NCI-H524 treated with DMSO at 0.1 percent for 48 hours (cell line): Measurements from ENCODE around the gene SMAP2.

ENCODE experiments used
- DNase-seq: peaks from one replicate; lab custom pipeline; 2025; lab: John Stamatoyannopoulos, UW

Gene SMAP2

DNA sequence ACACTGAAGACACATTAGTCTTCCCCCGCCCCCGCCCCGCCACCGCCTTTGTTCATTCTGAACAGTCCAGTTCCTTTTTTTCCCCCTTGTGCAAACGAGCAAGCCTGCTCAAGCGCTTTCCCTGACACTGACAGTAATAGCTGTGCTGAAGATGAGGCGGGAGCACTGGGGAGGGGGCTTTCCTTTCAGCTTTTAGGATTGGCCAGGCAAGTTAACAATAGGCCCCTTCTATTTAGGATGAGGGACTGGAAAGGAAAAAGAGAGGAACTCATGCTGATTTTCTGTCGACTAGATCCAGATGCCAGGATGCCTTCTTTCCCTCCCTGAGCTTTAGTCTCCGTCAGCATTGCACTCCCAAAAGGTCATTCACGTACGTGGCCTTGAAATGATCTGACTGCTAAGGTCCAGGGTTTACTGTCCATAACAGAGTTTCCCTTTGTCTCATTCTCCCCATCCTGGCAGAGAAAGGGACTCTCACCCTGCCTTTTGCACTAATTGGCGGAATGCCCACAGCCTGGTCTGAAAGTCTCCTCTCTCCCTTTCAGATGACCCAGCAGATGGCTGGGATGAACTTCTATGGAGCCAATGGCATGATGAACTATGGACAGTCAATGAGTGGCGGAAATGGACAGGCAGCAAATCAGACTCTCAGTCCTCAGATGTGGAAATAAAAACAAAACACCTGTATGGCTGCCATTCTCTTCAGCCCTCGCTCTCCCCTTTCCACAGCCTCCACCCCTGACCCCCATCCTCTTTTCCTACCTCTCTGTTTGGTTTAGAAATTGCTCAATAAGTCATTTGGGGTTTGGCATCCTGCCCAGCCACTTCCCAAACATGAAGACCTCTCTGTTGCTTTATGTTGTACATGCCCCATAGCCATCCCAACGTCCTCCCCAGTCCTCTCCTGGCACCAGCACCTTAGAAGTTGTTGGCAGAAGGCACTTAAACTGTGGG, 48.2 kb downstream of the SMAP2 start:
- DNase-seq = no peak

DNA sequence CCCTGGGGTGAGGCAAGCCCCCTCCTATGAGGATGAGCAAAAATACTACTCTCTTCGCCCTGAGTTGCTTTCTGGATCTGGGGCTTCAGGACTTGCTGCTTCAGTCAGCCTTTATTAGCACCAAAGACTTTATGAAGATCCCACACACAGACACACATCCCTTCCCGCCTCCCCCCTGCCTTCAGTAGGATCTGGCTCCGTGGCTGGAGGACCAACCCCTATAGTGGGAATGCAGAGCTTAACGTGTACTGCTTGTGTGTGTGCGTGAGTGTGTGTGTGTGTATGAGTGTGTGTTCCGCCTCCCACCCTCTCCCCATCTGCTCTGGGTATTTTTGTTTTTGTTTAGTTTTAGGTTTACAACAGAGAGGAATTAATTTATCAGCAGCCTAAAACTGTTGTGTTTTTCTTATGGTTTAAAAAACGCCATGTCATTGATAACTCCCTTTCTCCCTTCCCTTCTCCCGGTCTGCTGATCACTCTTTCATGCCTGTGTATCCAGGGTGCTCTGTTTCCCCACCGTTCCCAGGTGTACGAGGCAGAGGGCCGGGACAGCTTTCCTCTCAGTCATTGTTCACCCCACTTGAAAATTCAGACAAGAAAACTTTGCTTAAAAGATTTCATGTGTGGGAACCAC, 49.2 kb downstream of the SMAP2 start:
- DNase-seq = no peak

DNA sequence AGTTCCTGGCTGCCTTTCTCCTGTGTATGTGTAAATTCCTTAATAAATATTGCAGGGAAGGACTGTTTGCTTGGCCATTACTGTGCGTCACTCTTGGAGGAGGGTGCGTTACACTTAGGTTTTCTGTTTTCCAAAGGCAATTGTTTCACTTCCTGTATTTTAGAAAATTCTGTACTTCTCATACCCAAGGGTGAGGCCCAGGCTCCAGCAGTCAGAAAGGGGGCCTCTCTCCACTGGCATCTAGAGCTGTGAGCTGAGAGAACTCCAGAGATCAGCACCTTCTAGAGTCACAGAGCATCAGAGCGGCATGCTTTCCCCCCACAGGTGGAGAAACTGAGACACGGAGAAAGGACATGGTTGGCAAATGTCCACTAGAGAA, 49.7 kb downstream of the SMAP2 start:
- DNase-seq = no peak

DNA sequence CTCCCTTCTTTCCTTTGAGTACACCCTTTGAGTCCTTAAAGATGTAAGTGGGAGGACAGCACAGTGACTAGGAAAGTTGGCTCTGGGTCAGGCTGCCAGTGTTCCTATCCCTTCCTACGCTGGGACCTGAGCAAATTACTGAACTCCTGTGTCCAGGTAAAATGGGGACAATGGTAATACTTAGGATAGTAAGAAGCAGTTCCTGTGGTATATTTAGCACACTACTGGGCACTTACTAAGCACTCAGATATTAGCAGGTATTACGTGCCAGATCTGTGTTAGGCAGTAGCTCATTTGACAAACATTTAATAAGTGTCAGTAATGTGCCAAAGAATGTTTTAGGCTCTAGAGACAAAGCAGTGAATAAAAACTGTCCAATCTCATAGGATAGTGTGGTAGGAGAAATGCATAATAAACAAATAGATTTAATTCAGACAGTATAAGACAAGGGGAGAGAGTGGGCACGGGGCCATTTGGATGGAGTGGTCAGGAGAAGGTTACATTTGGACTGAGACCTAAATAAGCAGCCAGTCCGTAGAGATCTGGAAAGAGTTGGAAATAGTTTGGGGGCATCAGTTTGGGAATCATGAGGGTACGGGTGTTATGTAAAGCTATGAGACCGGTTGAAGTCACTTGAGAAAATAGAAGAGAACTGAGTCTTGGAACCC, 50.6 kb downstream of the SMAP2 start:
- no peak for DNase-seq

DNA sequence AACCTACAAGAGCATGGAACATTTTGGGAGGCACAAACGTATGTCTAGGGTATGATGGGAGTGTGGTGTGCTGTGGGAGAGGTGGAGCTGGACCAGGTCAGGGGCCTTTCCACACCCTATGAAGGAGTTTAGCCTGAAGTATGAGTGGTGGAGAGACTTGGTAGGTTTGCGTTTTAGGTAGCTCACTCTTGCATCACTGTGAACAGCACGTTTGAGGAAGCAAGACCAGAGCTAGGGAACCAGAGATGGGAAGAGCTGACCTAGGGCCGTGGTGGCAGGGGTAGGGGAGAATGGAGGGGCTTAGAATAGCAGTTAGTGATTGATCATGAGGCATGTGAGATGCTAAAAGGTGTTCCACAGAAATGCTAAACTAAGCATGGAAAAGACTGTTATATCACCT, 51.7 kb downstream of the SMAP2 start:
- no peak for DNase-seq

DNA sequence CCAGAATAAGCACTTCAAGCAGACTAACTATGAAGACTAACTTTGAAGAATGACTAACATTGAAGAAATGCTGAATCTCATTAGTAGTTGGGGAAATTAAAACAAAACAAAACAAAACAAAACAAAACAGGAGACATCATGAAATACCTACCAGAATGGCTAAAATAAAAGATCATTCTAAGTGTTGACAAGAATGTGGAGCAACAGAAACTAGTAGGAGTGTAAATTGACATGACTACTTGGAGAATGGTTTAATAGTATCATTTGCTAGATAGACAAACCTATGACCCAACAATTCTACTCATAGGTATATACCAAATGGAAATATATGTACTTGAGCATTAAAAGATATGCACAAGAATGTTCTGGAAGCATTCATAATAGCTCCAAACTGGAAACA, 57.9 kb downstream of the SMAP2 start:
- DNase-seq = no peak

DNA sequence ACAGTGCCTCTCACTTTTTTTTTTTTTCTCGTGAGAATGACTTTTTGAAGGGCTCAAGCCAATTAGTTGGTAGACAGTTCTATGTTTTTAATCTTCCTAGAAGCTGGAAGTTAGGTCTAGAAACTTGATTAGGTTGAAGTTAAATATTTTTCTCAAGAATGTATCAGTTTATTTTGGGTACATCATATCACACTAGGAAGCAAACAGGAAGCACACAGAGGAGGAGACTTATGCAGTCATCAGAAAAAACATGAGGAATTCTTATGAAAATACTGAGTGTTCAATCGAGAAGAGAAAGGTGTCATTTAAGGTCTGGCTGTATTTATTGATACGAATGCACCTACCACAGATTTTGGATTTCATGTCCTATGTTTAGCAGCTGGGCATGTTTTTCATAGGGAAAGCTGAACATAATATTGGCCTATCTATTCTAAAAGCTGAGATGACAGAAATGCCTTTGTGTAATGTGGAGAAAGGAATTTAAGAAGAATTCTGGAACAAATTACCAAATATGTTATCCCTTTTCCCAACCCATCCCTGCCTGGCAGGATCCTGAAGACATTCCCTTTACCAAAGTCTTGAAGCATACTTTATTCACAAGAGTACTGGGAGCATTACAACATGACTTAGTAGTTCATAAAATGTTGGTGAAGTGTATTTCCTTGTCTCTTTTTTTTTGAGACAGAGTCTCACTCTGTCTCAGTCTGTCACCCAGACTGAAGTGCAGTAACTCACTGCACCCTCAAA, 59.3 kb downstream of the SMAP2 start:
- no peak for DNase-seq

DNA sequence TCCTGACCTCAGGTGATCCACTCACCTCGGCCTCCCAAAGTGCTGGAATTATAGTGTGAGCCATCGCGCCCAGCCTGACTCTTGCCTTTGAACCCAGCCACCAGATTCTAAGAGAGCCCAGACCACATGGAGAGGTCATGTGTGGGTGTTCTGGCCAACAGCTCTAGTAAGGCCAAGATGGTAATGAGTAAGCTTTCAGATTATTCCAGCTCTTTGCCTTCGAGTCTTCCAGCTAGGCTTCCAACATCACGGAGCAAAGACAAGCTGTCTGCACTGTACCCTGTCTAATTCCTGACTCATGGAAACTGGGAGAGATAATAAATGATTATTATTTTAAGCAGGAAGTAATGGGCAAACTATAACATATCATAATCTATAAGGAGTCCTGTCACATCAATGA, 61.9 kb downstream of the SMAP2 start:
- DNase-seq = no peak

DNA sequence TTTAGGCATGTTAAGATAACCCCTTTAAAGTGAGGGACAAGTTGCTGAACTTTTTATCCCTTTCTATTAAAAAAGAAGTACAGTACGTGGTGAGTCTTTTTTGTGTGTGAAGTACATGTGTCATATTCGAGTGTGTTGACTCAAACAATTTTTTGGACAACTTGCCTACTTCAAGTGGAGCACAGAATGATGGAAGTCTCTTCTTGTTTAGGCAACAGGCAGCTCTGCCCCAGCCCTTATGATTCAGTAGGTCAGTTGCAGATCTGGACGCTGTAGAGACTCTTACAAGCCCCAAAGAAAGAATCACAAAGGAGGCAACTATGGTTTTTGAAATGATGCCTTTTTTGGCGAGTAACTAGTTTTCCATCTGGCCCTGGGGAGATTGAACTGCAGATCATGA, 62.3 kb downstream of the SMAP2 start:
- no peak for DNase-seq

DNA sequence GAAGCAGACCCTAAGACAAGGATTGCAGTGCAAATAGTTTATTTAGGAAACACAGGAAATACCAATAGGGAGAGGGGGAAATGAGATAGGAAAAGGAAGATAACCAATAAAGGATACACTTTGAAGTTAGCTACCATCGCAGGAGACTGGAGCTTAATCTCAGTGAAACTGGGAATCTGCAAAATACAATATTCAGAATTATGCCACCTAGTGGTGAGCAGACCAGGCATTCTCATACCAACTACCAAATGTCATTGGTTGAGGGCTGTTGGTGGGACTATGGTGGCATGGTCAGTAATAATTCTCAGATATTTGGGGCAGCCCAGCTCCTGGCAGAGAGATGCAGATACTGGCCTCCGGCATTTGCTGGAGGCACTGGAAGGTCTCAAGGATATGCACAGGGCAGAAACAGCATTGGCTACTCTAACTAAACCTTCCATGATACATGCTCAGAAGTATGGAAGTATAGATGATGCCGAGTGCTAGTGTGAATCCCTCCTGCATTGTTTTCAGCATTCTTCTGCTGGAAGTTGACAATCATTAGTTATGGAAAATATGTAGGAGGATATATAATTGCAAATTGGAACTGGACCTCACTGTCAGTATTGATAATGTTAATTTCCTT, 65.0 kb downstream of the SMAP2 start:
- no peak for DNase-seq

DNA sequence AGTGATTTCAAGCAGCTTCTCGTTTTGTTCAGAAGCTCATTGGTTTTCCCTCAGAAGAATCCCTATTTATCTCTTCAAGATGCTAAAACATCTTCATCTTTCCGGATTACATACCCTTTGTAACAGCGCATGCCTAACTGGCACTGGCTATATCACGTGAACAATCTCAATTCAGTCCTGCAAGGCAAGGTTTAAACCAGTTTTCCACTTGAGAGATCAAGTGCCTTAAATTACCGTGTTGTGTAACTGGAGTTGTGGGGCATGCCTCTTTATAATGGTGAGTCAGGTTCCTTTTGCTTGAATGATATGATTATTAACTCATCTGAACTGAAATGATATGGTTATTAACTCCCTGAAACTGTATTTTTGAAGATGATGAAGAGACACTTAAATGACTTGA, 65.7 kb downstream of the SMAP2 start:
- no peak for DNase-seq

DNA sequence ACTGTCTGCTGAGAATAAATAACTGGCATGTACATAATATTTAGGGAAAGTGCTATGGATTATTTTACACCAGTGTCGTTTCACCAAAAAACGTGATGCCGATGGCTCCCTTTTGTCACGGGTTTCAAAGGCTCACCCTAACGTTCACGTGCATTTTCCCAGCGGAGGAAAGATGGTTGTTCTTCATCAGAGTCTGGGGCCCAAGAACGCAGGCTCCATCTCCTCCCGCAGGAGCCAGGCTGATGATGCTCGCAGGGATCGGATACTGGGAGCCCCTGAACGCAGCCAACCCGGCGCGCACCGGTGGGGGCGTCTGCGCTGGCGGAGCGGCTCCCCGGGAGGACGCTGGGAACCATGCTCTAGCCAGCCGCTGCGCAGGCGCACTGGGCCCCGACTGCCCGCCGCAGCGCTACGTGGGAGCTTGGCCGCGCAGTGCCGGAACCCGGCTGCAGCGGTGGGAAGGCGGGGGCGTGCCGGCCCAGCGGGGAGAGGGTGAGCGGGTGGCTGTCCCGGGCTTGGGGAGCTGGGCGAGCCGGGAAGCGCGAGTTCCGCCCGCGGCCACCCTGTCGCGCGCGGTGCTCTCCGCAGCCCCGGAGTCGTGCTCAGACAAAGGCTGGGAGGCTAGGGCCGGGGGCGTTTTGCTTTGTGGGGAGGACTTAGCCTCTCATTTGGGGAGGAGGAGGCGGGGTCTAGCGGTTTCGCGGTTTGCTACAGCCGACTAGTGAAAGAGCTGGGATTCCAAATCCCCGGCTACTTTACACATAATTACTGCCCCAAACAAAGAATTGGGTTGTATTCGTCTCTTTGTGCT, 76.4 kb downstream of the SMAP2 start, which contains the start of gene ZFP69B:
Gene ZFP69B, plus strand, starts transcription at position 793 of the 811 bp plus-strand sequence. CDS start 486 bp downstream, outside the sequence.
- peak; percentile 45 for DNase-seq

DNA sequence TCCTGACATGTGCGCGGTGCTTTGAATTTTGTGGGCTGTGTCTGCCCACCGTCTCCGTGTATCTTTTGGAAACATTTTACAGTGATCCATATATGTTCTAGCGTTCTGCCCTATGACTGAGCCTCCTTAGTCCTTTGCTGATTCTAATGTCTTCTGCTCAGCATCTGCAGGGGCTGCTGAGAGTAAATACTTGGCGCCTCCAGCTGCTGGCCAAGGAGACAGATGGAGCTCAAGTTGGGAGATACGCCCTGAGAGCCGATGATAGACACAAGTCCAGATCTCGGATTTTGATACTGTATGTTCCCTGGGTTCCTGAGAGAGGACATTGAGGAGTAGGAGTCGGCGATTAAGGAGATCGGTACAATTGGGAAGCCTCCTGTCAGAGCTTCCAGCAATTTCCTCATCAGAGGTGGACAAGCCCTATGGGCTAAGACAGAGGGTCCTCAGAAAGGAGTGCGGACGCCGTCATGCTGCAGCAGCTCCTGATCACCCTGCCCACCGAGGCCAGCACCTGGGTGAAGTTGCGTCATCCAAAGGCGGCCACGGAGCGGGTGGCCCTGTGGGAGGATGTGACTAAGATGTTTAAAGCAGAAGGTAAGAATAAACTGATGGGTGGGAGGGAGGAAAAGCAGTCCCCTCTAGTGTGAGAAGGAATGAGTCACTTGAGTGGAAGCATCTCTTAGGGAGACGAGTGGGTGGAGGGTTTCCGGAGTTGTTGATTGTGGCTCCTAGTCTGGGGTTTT, 77.1 kb downstream of the SMAP2 start:
- peak; percentile 29 for DNase-seq

DNA sequence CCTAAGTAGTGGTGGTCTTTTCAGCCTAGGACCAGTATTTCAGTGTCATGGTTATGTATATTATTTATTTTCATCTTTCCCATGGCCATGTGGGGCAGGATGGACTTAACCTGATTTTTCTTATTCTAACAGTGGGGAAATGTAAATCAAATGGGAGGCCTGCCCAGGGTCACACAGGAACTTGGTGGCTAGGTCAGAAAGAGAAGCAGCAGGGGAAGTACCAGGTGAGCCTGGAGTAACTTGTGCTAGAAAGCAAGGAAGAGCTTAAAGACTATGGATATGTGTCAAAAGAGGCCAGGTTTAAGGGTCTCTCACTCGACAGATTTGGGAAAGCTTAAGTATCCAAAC, 77.7 kb downstream of the SMAP2 start:
- no peak for DNase-seq

DNA sequence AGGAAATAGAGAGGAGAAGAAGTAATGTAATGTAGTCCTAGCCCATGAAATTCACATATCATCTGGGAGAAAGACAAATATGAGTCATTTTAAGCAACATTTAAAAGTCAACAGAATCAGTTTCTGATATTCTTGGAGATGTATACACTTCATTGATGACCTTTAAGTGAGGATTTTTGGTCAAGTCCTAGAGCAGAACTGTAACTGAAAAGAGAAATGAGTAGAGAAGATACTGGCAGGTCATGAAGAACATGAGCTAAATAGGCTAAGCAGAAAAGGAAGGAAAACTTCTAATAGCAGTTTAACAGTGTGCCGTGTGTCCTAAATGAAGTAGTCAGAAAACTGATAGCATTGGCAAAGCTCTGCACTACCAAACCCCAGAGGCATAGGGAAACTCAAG, 81.3 kb downstream of the SMAP2 start:
- DNase-seq = no peak

DNA sequence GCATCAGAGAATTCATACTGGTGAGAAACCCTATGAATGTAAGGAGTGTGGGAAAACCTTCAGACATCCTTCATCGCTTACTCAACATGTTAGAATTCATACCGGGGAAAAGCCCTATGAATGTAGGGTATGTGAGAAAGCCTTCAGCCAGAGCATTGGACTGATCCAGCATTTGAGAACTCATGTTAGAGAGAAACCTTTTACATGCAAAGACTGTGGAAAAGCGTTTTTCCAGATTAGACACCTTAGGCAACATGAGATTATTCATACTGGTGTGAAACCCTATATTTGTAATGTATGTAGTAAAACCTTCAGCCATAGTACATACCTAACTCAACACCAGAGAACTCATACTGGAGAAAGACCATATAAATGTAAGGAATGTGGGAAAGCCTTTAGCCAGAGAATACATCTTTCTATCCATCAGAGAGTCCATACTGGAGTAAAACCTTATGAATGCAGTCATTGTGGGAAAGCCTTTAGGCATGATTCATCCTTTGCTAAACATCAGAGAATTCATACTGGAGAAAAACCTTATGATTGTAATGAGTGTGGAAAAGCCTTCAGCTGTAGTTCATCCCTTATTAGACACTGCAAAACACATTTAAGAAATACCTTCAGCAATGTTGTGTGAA, 89.5 kb downstream of the SMAP2 start:
- DNase-seq = no peak

DNA sequence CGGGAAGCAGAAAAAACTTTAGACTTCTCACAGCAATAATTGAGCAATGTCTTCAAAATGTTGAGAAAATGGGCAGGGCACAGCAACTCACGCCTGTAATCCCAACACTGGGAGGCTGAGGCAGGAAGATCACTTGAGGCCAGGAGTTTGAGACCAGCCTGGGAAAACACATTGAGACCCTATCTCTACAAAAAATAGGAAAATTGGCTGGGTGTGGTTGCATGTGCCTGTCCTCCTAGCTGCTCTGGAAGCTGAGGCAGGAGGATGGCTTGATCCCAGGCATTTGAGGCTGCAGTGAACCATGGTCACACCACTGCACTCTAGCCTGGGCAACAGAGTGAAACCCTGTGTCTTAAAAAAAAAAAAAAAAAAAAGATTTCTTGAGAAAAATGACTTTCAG, 95.8 kb downstream of the SMAP2 start:
- DNase-seq = no peak
